GM19240 (cell line): Measurements from ENCODE around the gene TOB1.
A peak's percentile ranks its signal among the peaks of the same experiment; 100 is the strongest.
"Not testable (repeated sequence)": the region's sequence is repeated elsewhere in the genome, so short reads cannot be mapped to it uniquely, and the experiment has no call there.

Source experiments
- DNase-seq: peaks from one replicate; pipeline ENCODE4 v3.0.0; 2011; ENCODE audit warnings: low spot score; ENCODE audit not compliant: insufficient read length

TOB1 gene

GRCh38 chr17:50868602-50869001, 2.4 kb upstream of the TOB1 start:
- no peak for DNase-seq

GRCh38 chr17:50868140-50868438, 1.9 kb upstream of the TOB1 start:
- no peak for DNase-seq

GRCh38 chr17:50867363-50868139, 1.4 kb upstream of the TOB1 start:
- DNase-seq: peak; percentile 54

- no peak for DNase-seq
Measured at GRCh38 chr17:50866950-50867362, 802 bp upstream of the TOB1 start.

GRCh38 chr17:50865868-50866260, 290 bp downstream of the TOB1 start:
- DNase-seq: no peak

- no peak for DNase-seq
Measured at GRCh38 chr17:50865060-50865867, 890 bp downstream of the TOB1 start.

- DNase-seq: no peak
Measured at GRCh38 chr17:50864747-50865059, 1.5 kb downstream of the TOB1 start.

GRCh38 chr17:50863931-50864330, 2.2 kb downstream of the TOB1 start:
- DNase-seq: no peak

- no peak for DNase-seq
Measured at GRCh38 chr17:50863221-50863843, 2.8 kb downstream of the TOB1 start.

- DNase-seq: no peak
Measured at GRCh38 chr17:50861822-50862528, 4.2 kb downstream of the TOB1 start.

- no peak for DNase-seq
Measured at GRCh38 chr17:50861334-50861676, 4.8 kb downstream of the TOB1 start.

GRCh38 chr17:50859727-50860126, 6.4 kb downstream of the TOB1 start:
- not testable (repeated sequence) for DNase-seq

- DNase-seq: no peak
Measured at GRCh38 chr17:50858486-50859225, 7.5 kb downstream of the TOB1 start.

- DNase-seq: no peak
Measured at GRCh38 chr17:50856431-50856830, 9.7 kb downstream of the TOB1 start.

- no peak for DNase-seq
Measured at GRCh38 chr17:50855708-50856330, 10.3 kb downstream of the TOB1 start.

GRCh38 chr17:50853781-50854180, 12.4 kb downstream of the TOB1 start:
- DNase-seq: no peak

- DNase-seq: no peak
Measured at GRCh38 chr17:50853015-50853615, 13.0 kb downstream of the TOB1 start.

GRCh38 chr17:50850640-50851039, 15.5 kb downstream of the TOB1 start:
- no peak for DNase-seq

- DNase-seq: no peak
Measured at GRCh38 chr17:50848711-50849110, 17.4 kb downstream of the TOB1 start.

GRCh38 chr17:50848039-50848438, 18.1 kb downstream of the TOB1 start:
- no peak for DNase-seq

- DNase-seq: no peak
Measured at GRCh38 chr17:50847566-50847965, 18.6 kb downstream of the TOB1 start.
